DND-41 (cell line): ENCODE data around the gene PALD1.

ENCODE experiments used
- ATAC-seq: fragments of 200-7000 bp; cut with Tn5 transposase; 3 replicates; pipeline ENCODE4 v1.9.1; 2021; ENCODE audit warnings: low read depth; ENCODE audit not compliant: insufficient read depth
- DNase-seq: peaks from one replicate; pipeline ENCODE4 v3.0.0-alpha.2; 2020
- H2AFZ ChIP-seq: 2 replicates; pipeline ENCODE4 v1.6.0; 2012; ENCODE audit warnings: low read depth, low read length
- H3K27ac ChIP-seq: 2 replicates; pipeline ENCODE4 v1.5.1; 2012; ENCODE audit warnings: low read length, inconsistent platforms
- H3K27me3 ChIP-seq: fragments of 200-600 bp; sonication (generic); 2 replicates; pipeline ENCODE4 v1.6.0; 2012; ENCODE audit warnings: low read length, mild to moderate bottlenecking, inconsistent platforms; ENCODE audit not compliant: insufficient read depth, poor library complexity
- H3K36me3 ChIP-seq: 2 replicates; pipeline ENCODE4 v1.5.1; 2012; ENCODE audit warnings: low read length, inconsistent platforms; ENCODE audit not compliant: insufficient read depth
- H3K4me1 ChIP-seq: 2 replicates; pipeline ENCODE4 v1.5.1; 2012; ENCODE audit warnings: mild to moderate bottlenecking, low read length; ENCODE audit not compliant: insufficient read depth
- H3K4me2 ChIP-seq: 2 replicates; pipeline ENCODE4 v1.6.0; 2012; ENCODE audit warnings: mild to moderate bottlenecking, moderate library complexity, low read length, inconsistent platforms; ENCODE audit not compliant: insufficient read depth
- H3K4me3 ChIP-seq, 2 experiments: fragments of 200-600 bp in 1 of 2; shearing (Covaris generic) in 1 of 2; 2 replicates each; pipeline ENCODE4 v1.5.1; 2012 to 2016; ENCODE audit warnings: inconsistent platforms in 2 of 2, low read length in 2 of 2, mild to moderate bottlenecking in 2 of 2, low read depth in 1 of 2, moderate library complexity in 1 of 2
- H3K79me2 ChIP-seq: 2 replicates; pipeline ENCODE4 v1.6.0; 2012; ENCODE audit warnings: low read length, inconsistent platforms; ENCODE audit not compliant: insufficient read depth
- H3K9ac ChIP-seq: 2 replicates; pipeline ENCODE4 v1.6.0; 2012; ENCODE audit warnings: low read depth, mild to moderate bottlenecking, inconsistent platforms, low read length, moderate library complexity
- H3K9me3 ChIP-seq: 2 replicates; pipeline ENCODE4 v1.5.1; 2012; ENCODE audit warnings: low read length, moderate library complexity, mild to moderate bottlenecking, inconsistent platforms; ENCODE audit not compliant: insufficient read depth, severe bottlenecking
- H4K20me1 ChIP-seq: 2 replicates; pipeline ENCODE4 v1.6.0; 2012; ENCODE audit warnings: low read length; ENCODE audit not compliant: insufficient read depth
- CTCF ChIP-seq: IDR thresholded peaks from 2 replicates; pipeline ENCODE4 v1.5.1; 2012; ENCODE audit warnings: borderline replicate concordance, low read length, moderate library complexity, mild to moderate bottlenecking; ENCODE audit not compliant: poor library complexity, severe bottlenecking; ENCODE audit errors: extremely low read depth
- EZH2 ChIP-seq: IDR thresholded peaks from 3 replicates; pipeline ENCODE4 v1.6.1; 2012; ENCODE audit warnings: borderline replicate concordance, low read depth, mild to moderate bottlenecking, moderate library complexity, low read length, inconsistent platforms; ENCODE audit not compliant: severe bottlenecking

The PALD1 gene

GRCh38 chr10:70561070-70561469 lies 82.5 kb downstream of the PALD1 start:
- DNase-seq = no peak
- Histone ChIP-seq H3K27me3 (no peaks in the 10 kb centered on the region), H3K4me2 (no peak overlapping the region), H3K79me2 (no peaks in the 10 kb centered on the region), H3K9ac (no peak overlapping the region), H4K20me1 (0 out of 2 replicates have a peak, but pooled peaks cover 3% of the 10 kb centered on the region), H2AFZ (no peak overlapping the region), H3K27ac (peak overlapping the region; percentile 46; the same call in 1 of the 2 replicates), H3K36me3 (no peaks in the 10 kb centered on the region), H3K4me3 (no peak overlapping the region), H3K4me1 (peaks cover 12% of the 10 kb centered on the region), H3K9me3 (no peaks in the 10 kb centered on the region)
- TF ChIP-seq EZH2 = no peak
- TF ChIP-seq CTCF = no peak
- ATAC-seq = no peak

- Histone ChIP-seq H3K9me3 (no peaks in the 10 kb centered on the region), H3K4me3 (no peak overlapping the region), H3K9ac (no peak overlapping the region), H2AFZ (no peak overlapping the region), H3K79me2 (no peaks in the 10 kb centered on the region), H4K20me1 (0 out of 2 replicates have a peak, but pooled peaks cover 3% of the 10 kb centered on the region), H3K27me3 (no peaks in the 10 kb centered on the region), H3K27ac (peak overlapping the region; percentile 32; the same call in 1 of the 2 replicates), H3K4me1 (peaks cover 12% of the 10 kb centered on the region), H3K36me3 (no peaks in the 10 kb centered on the region), H3K4me2 (no peak overlapping the region)
- ATAC-seq (peak; percentile 76), DNase-seq (peak; percentile 72)
- TF ChIP-seq EZH2 (no peak), CTCF (no peak)
These were observed 83.0 kb downstream of the PALD1 start for GRCh38 chr10:70561558-70561957.

- ATAC-seq = no peak
- Histone ChIP-seq H3K79me2 (no peaks in the 10 kb centered on the region), H3K4me1 (peaks cover 12% of the 10 kb centered on the region), H3K9me3 (no peaks in the 10 kb centered on the region), H3K36me3 (no peaks in the 10 kb centered on the region), H4K20me1 (0 out of 2 replicates have a peak, but pooled peaks cover 3% of the 10 kb centered on the region), H3K9ac (no peak overlapping the region), H3K27me3 (no peaks in the 10 kb centered on the region), H3K4me2 (no peak overlapping the region), H2AFZ (no peak overlapping the region), H3K27ac (peak overlapping the region; percentile 18; the same call in 1 of the 2 replicates), H3K4me3 (no peak overlapping the region)
- DNase-seq = no peak
- no peak for TF ChIP-seq EZH2
- no peak for TF ChIP-seq CTCF
These were observed 83.6 kb downstream of the PALD1 start for GRCh38 chr10:70562036-70562755.
